COLO668 (cell line): ENCODE data around the gene DGKI.

Experiments
- DNase-seq: peaks from one replicate; lab custom pipeline; 2025; ENCODE audit not compliant: unreplicated experiment; lab: John Stamatoyannopoulos, UW

Gene DGKI

GRCh38 chr7:137846827-137847567, at the start of gene DGKI:
Gene DGKI (minus strand): TSS chr7:137846974.
- DNase-seq = no peak

- no peak for DNase-seq
These were observed 48.8 kb upstream of the DGKI start for GRCh38 chr7:137895301-137896221.

GRCh38 chr7:137893143-137893742, 46.5 kb upstream of the DGKI start:
- DNase-seq = no peak

- no peak for DNase-seq
These were observed 44.4 kb upstream of the DGKI start for GRCh38 chr7:137891016-137891655.

GRCh38 chr7:137890449-137890921, 43.7 kb upstream of the DGKI start:
- DNase-seq = no peak

- DNase-seq = no peak
These were observed 41.5 kb upstream of the DGKI start for GRCh38 chr7:137888241-137888640.

- no peak for DNase-seq
These were observed 40.0 kb upstream of the DGKI start for GRCh38 chr7:137886746-137887145.

GRCh38 chr7:137886281-137886680, 39.5 kb upstream of the DGKI start:
- no peak for DNase-seq

- no peak for DNase-seq
These were observed 38.9 kb upstream of the DGKI start for GRCh38 chr7:137885678-137886077.

GRCh38 chr7:137882806-137883205, 36.0 kb upstream of the DGKI start:
- no peak for DNase-seq

GRCh38 chr7:137882261-137882668, 35.5 kb upstream of the DGKI start:
- no peak for DNase-seq

GRCh38 chr7:137881607-137882260, 35.0 kb upstream of the DGKI start:
- no peak for DNase-seq

GRCh38 chr7:137880432-137880831, 33.7 kb upstream of the DGKI start:
- no peak for DNase-seq

- no peak for DNase-seq
These were observed 32.8 kb upstream of the DGKI start for GRCh38 chr7:137879357-137880158.

- no peak for DNase-seq
These were observed 31.7 kb upstream of the DGKI start for GRCh38 chr7:137878333-137878961.

GRCh38 chr7:137877027-137877675, 30.4 kb upstream of the DGKI start:
- no peak for DNase-seq

GRCh38 chr7:137875746-137876145, 29.0 kb upstream of the DGKI start:
- DNase-seq = no peak

GRCh38 chr7:137873979-137874777, 27.4 kb upstream of the DGKI start:
- DNase-seq = no peak
